Stimulated activated naive CD4-positive, alpha-beta T cell treated with Interleukin-2 at 50 U/mL for 16 hours (primary cell): ENCODE data around the gene ANXA5.
"Not testable (repeated sequence)": the region's sequence is repeated elsewhere in the genome, so short reads cannot be mapped to it uniquely, and the experiment has no call there.

Source experiments
- DNase-seq: peaks from one replicate; lab custom pipeline; 2025; lab: John Stamatoyannopoulos, UW

Gene ANXA5

DNA sequence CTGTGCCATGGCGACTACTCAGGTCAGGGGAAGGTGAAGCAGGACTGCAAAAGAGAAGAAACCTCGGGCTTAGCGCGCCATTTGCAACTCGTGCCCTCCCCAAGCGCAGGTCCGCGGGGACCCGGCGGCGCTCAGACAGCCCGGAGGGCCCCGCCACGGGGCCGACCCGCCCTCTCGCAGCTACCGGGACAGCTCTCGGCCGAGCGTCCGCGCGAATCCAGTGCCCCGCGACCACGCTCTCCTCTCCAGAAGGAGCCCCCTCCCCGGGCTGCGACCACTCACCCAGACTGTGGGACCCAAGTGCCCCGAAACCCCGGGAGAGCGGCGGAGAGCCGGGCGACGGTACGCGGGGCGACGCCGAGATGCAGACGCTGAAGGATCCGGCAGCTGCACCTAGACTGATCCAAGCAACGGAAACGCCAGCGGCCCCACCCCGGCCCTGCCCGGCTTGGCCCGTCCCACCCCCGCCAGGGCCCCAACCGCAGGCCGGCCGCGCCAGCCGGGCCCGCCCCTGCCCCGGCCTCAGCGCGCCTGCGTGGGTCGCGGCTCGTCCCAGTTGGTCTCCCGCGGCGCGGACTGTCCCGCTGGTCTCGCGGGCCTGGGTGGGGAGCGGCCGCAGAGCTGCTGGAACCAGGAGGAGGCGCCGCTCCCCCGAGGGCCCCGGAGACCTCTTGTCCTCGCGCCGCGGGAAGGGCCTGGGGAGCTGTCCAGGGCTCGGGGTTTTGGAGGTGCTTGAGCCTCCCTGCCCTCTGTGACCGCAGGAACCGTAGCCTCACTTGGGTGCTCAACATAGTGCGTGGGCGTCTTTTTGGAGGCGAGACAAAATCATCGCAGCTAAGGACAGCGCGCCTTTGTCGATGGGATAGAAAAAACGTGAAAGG is at the start of gene ANXA5:
Gene ANXA5, minus strand, starts transcription at position 400 of the 881 bp plus-strand sequence. Its CDS starts 391 bp downstream, at position 9.
- DNase-seq: peak; percentile 60

DNA sequence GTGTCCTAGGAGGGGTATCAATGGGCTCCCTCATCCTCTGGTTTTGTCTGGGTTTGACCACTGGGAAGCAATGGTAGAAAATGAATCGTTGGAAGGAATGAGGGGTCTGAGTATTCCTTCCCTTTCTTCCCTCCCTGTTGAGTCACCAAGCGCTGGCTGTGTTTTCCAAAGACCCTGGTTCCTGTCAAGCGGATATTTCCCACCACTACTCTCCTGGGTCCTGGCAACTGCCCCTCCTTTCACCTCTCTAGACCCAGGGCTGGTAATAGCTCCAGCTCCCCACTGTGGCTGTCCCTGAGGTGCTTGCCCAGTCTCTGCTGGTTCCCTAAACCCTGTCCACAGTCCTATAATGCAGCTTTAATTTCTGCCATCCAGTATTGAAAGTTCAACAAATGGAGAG is 46.0 kb upstream of the ANXA5 start:
- no peak for DNase-seq

DNA sequence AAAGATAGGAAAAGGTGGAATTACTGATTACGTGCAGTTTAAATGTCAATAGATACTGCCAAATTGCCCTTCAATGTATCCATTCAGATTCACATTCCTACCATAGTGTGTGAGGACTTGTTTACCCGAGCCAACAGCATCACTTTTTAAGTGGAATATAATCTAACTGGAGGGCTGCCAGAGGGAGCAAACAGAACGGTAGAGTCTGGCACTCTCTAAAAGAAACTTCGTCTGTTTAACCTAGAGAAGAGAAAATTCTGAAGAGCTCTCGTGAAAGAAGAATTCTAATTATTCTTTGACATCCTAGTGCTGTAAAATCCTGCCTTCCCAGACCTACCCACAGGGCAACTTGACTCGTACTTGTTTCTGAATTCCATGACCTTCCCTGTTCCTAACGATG is 45.0 kb upstream of the ANXA5 start:
- DNase-seq: no peak

DNA sequence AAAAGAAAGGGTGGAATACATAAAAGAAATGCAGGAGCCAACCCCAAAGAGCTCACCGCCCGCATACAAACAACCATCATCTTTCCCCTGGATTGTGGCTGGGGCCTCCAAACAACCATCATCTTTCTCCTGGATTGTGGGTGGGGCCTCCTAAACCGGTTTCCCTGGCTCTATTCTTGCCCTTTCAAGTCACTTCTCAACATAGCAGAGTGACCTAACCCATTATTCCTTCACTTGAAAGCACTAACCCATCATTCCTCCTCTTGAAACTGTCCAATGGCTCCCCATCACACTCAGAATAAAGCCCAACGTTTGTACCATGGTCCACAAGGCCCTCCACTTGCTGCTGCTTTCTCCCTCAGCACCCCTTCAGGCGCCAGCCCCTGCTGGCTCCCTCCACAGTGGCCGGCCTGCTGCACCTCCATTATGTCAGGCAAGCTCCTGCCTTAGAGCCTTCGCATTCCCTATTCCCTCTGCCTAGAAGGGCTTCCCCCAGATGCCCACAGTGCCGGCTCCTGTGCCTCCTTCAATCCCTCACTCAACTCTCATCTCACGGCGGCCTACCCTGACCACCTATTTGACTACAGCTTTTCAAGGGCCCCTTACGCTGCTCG is 44.1 kb upstream of the ANXA5 start:
- DNase-seq: no peak

DNA sequence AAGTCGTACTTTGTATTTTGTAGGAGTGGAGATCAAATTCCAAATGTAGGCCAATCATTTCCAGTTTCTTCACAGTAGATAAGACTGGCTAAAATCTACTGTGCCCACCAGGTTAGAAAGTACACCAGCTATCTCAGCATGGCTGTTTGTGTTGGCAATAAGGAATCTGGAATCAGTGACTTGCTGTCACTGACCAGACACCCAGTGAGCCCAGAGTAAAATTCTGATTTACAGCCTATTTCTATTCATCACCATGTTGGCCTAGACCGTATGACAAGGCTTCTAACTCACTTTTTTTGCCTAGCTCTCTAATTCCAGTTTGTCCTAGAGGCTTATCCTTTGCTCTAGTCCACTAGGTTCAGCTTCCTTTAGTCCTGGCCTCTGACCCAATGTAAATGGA is 42.8 kb upstream of the ANXA5 start:
- DNase-seq: no peak

DNA sequence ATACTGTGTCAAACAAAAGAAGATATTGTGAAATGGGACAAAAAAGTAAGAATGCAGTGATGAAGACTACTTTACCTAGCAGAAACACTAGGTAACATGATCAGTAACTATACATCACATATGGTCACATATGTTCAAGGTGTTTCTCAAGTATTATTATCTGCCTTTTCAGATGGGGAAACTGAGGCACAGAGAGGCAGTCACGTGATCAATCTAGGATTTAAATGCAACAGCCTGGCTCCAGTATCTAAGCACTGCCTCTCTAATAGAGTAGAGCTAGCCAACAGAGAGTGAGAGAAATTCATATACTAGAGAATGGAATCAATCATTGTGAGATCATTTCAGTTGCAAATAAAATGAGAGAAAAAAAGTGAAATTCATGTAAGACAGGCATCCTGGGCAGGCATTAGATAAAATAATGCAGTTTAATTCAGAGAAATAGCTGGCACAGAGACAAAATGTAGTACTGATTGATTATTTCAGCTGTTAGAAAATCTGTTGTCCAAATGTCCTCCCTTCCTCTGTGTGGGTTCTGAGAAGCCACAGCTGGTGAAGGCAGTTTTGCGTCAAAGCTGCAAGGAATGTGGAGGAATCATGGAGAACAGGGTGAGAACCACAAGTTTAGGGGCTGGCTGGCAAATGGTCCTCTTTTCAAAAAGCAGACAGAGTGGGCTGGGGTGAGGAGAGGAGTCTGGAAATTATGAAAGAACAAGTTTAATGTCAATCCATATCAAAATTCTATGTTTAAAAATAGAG is 42.2 kb upstream of the ANXA5 start:
- no peak for DNase-seq

DNA sequence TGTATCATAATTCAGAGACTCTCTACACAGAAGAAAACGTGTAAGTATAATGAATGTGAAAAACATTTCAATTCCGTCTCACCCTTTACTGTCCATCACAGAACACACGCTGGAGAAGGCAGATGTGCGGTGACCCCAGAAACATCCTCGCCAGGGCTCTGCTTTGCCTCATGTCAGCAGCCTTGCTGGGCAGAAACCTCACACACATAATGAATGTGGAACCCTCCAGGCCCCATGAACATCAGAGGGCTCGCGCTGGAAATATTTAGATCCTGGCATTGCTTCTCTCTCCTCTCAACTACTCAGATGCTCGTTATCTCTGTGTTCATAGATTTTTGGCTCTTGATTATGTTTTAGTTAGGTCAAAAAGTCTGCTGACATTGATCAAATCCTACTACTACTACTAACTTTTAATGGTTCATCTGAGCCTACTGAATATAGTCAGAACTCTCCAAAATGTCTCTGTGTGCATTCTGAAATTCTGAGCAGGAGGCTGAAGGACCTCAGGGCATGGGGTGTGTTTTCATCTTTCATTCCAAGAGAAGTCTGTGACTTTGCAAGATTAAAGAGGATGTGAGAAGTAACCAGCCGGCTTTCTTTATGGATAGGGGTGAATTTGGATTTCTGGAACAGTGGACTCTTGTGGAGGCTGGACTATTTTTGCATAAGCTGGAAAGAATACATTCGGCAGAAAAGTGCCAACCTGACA is 41.2 kb upstream of the ANXA5 start:
- DNase-seq: no peak

DNA sequence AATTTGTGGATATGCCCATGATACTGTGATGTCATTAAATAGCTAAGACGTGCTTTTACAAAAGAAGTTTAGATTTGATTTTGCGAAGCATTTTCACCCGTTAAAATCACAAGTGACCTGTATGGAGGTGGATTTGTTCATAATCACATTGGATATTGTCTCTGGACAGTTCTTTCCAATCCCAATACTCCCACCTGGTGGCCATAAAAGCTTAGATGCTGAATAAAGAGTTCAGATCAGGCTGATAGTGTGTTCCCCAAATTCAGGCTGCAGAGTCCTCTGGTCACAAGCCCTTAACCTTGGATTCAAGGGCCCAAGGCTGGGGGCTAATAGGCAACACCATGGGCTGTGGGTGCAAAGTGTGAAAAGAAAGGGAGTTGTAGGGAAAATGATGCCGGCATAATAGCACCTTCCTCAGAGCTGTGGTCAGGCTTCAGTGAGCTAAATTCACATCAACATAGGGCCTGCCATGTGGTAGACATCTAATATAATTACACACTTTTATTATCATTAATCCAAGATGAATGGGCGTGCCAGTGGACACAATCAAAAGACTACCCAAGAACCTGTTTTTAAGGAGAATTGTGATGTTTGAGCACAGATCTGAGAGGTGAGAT is 40.1 kb upstream of the ANXA5 start:
- DNase-seq: no peak

DNA sequence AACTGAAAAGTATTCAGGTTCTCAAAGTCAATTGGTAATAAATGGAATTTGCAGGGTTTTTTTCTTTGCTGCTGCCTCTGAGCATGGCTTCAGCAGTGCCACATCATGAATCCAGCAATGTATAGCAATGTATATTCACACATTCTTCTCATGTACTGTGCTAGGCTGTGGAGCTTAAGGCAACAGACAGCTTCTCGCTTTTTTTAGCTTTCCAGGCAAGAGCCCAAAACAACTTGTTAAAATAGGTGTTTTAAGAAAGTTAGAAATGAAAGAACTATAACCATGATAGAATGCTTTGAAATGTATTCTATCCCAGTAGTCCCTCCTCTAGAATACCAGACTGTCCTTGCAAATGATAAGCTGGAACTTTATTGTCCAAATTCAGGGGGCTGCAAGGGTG is 37.8 kb upstream of the ANXA5 start:
- DNase-seq: no peak

DNA sequence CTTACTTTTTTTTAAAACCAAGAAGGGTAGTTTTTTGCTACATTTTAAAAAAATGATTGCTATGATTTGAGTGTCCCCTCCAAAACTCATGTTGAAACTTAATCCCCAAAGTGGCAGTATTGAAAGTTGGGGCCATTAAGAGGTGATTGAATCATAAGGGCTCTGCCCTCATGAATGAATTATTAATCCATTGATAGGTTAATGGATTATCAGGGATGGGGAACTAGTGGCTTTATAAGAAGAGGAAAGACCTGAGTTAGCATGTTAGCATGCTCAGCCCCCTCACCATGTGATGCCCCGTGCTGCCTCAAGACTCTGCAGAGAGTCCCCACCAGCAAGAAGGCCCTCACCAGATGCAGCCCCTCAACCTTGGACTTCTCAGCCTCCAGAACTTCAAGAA is 37.2 kb upstream of the ANXA5 start:
- DNase-seq: no peak

DNA sequence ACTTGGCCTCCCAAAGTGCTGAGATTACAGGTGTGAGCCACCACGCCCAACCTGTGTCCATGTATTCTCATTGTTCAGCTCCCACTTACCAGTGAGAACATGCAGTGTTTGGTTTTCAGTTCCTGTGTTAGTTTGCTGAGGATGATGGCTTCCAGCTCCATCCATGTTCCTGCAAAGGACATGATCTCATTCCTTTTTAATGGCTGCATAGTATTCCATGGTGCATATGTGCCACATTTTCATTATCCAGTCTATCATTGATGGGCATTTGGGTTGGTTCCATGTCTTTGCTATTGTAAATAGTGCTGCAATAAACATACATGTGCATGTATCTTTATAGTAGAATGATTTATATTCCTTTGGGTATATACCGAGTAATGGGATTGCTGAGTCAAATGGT is 33.0 kb upstream of the ANXA5 start:
- not testable (repeated sequence) for DNase-seq

DNA sequence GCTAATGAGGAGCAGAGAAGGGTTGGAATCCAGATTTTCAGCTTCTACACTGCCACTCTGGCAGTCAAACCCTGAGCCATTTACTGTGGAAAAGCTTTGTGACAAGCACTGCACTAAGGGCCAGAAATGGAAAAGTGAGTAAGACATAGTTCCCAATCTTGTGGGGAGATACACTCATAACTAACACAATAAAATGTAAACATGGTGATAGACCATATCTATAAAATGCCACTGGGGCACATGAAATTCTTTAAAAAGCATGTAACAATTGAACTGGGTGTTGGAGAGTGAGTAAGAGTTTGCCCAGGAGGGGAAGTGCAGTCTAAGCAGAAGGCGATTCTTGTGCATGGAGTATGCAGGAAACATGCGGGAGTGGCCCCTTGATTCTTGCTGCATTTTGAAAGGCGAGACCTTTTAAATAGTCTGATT is 32.0 kb upstream of the ANXA5 start:
- DNase-seq: no peak

DNA sequence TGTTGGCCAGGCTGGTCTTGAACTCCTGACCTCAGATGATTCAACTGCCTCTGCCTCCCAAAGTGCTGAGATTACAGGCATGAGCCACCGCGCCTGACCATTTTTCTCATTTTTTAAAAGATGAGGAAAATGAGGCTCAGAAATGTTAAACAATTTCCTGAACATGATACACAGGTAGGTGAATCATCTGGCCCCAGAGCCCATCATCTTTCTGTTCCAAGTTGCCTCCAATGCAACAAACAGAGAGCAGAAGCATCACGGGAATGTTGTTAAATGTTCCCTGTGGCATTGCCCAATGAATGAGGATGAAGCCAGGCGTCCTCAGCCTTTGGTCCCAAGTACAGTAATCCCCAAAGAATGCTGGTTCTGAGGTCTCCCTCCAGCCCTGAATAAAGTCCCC is 31.3 kb upstream of the ANXA5 start:
- no peak for DNase-seq

DNA sequence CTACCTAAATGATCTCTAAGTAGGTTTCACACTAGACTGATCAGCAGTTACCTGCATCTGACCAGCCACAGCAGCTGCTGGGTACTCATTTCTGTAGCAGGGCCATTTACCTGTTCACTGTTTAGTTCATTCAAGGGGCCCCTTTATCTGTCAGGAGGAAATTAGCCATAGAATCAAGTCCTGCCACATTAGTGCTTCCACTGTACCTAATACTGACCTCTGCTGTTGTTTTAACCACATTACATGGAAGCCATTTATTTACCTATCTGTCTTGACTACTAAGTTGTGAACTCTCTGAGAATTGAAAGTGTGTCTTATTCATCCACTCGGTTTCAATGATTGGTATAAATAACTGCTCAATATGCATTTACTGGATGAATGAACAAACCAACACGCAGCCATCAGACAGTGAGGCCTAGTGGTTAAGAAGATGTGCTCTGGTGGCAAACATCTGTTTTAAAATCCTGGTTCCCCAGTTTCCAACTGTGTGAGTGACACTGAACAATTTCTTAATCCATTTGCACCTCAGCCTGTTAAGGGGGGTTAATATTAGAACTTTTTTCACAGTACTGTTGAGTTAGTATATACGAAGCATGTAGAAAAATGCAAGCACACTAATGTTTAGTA is 30.0 kb upstream of the ANXA5 start:
- DNase-seq: peak; percentile 2

DNA sequence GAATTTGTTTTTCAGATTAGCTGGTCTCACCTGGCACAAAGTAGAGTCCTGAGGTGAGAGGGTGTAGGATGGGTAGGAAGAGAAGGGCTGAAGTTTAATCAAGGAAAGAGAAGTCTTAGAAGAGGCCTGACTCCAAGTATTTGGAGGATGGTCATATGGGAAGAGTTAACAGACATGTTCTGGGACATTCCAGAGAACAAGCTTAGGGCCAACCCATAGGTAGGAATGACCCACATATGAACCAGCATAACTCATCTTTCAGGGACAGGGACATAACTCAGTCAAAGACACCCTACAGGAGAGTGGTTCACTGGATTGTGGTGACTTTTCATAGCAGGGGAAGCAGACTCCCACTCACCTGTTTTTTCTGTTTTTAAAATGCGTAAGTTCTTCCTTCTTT is 27.9 kb upstream of the ANXA5 start:
- no peak for DNase-seq

DNA sequence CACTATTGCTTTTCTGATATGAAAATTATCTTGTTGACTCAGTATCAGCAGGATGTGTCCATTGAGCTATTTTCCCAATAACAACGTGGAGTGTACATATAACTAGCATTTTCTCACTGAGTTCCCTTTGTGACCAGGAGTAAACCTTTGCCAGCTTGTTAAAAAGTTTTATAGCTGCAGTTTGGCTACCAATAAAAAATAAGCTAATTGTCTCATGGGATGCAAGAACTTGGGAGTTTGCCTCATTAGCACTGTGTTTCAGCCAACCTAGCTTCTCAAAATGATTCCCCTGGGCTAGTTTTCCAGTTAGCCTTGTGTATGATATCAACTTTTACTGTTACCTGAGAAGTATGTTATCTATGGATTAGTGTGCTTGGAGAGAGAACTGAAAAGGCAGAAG is 24.9 kb upstream of the ANXA5 start:
- DNase-seq: no peak

DNA sequence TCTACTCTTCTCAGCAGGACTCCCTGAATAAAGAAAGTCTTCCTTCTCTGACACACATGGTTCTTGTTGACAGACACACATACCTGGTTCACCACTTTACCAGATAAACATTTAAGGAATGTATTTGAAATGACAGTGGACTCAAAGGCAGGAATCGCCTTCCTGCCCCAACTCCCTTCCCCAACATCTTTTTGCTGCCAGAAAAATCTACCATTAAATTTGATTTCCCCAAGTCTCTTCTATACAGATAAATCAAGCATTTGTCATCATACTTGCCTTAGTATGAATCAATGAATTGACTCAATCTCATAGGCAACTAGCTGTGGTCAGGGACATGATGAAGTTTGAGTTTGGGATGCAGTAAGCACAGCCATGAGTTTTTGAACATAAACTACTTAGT is 23.3 kb upstream of the ANXA5 start:
- no peak for DNase-seq

DNA sequence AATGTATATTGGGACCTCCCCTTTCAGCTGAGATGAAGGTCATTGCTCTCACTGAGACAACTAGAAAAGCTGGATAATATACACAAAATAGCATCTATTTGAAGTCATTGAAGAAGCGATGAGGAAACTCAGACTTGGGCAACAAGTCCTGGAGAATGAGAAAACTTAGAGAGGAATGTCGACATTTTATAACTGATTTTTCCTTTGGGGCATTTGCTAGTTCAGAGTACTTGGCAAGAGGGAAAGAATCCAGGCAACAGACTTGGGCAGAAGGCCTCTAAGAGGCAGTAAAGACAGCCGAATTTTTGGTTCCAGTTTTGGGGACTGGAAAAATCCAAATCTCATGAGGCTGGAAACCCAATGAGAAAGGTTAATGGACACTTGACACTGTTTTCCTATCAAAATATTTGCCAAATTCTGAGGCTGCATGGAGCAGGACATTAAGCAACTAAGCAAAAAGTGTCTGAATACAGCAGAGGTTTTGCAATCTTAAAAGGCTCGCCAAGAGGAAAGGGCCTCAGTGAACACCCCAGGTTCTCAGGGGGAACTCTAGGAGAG is 21.0 kb upstream of the ANXA5 start:
- DNase-seq: no peak

DNA sequence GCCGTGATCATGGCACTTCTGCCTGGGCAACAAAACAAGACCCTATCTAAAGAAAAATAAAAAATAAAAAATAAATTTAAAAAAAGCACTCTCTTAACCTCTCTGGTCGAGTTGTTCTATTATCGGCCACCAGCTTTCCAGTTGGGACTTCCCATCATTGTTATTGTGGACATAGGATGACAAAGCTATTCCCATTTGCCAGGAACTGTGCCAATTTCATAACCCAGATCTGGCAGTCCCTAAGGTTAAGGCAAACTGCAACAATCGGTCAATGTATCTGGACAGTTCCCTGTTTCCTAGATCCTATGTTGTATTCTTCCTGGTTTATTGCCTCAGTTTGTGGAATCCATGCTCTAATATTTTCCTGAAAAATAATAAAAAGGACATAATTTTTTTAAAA is 17.8 kb upstream of the ANXA5 start:
- DNase-seq: no peak

DNA sequence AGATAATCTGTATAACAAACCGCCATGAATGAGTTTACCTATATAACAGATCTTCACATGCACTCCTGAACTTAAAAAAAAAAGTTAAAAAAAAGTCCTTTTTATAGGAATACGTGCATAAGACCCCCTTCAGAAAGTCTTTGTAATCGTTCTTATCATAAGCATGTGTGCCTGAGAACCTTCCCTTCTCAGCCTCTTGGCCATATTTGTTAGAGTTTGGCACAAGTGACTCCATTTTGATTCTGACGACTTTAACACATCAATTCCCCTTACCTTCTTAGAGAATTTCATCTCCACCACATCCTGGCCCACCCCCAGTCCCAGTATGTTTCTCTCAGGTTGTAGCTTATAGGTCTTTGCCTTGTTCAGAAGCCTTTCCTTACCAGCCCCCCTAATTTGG is 16.0 kb upstream of the ANXA5 start:
- DNase-seq: no peak
